K562 (cell line): ENCODE measurements around the gene VARS1. TPM values are rescaled to one million over a fixed set of nuclear protein-coding genes. Genes with fewer than 3 reads are reported as not detected.

Source experiments
- CUX1 ChIP-seq: fragments of 200-800 bp; sonication (Bioruptor generic); IDR thresholded peaks from 2 replicates; pipeline ENCODE4 v1.6.1; 2016; ENCODE audit warnings: missing genetic modification characterization, missing compliant biosample characterization
- GTF2E2 ChIP-seq: fragments of 200-800 bp; sonication (Bioruptor generic); IDR thresholded peaks from 2 replicates; pipeline ENCODE4 v1.6.1; 2016; ENCODE audit warnings: missing genetic modification characterization, missing compliant biosample characterization
- KAT7 ChIP-seq: sonication (generic); formaldehyde crosslinking; IDR thresholded peaks from 2 replicates; pipeline ENCODE4 v1.8.0; 2022; ENCODE audit warnings: missing genetic modification reagents, mild to moderate bottlenecking, borderline replicate concordance
- MBD1 ChIP-seq: fragments of 250-450 bp; sonication (Bioruptor Pico); IDR thresholded peaks from 2 replicates; pipeline ENCODE4 v1.8.0; 2022; ENCODE audit warnings: inconsistent platforms
- PHB2 ChIP-seq: fragments of 450-650 bp; IDR thresholded peaks from 2 replicates; pipeline ENCODE4 v1.6.1; 2017; ENCODE audit warnings: low read depth
- POLR2G ChIP-seq: fragments of 200-400 bp; formaldehyde crosslinking; IDR thresholded peaks from 2 replicates; pipeline ENCODE4 v1.6.1; 2017; ENCODE audit warnings: low read depth, mild to moderate bottlenecking, antibody characterized with exemption, low read length, moderate library complexity
- SIN3A ChIP-seq, 2 experiments: fragments of 150-350 bp in 1 of 2; IDR thresholded peaks; 2 replicates each; pipeline ENCODE4 v1.6.1; 2011 to 2016; ENCODE audit warnings: borderline replicate concordance in 2 of 2, low read depth in 2 of 2, low read length in 2 of 2, mild to moderate bottlenecking in 2 of 2, moderate library complexity in 2 of 2; ENCODE audit not compliant: control insufficient read depth in 1 of 2
- SMAD1 ChIP-seq: fragments of 150-350 bp; IDR thresholded peaks from 2 replicates; pipeline ENCODE4 v1.6.1; 2014; ENCODE audit warnings: low read length, low read depth; ENCODE audit not compliant: partially characterized antibody
- YY1 ChIP-seq, 3 experiments: IDR thresholded peaks; 2 replicates each; pipeline ENCODE4 v1.6.1; 2011; ENCODE audit warnings: low read length in 2 of 3, mild to moderate bottlenecking in 2 of 3, moderate library complexity in 2 of 3, borderline replicate concordance in 1 of 3, control low read depth in 1 of 3, low read depth in 1 of 3; ENCODE audit not compliant: insufficient read depth in 3 of 3, insufficient replicate concordance in 2 of 3, control insufficient read depth in 1 of 3, insufficient read length in 1 of 3; ENCODE audit errors: extremely low read depth in 1 of 3
- ZNF133 ChIP-seq: fragments of 250-450 bp; sonication (Bioruptor Pico); IDR thresholded peaks from 2 replicates; pipeline ENCODE4 v1.4.0; 2020; ENCODE audit warnings: mild to moderate bottlenecking
- ZNF316 ChIP-seq: fragments of 450-650 bp; IDR thresholded peaks from 2 replicates; pipeline ENCODE4 v1.6.1; 2016
- polyA plus RNA-seq, 8 experiments: library from polyadenylated mRNA; depleted of rRNA in 4 of 8; stranded (reverse) in 5 of 8; unstranded in 3 of 8; fragments of >200 nt; fragmentation: Nextera tagmentation in 2 of 8; fragmentation: Illumina TruSeq in 1 of 8; extraction: Ambion mirVana in 2 of 8; extraction: Trizol in 1 of 8; gene quantifications; 2 replicates each; pipeline versions ENCODE4 v1.2.1 to v1.2.3, GENCODE V29; 2011 to 2014; ENCODE audit warnings: inconsistent platforms in 1 of 8, missing spikeins in 1 of 8
- total RNA-seq, 7 experiments: library from RNA; depleted of rRNA in 6 of 7; stranded (reverse); fragments of >200 nt in 6 of 7; fragmentation: Illumina TruSeq in 2 of 7; extraction: Trizol in 2 of 7; gene quantifications; 2 replicates each; pipeline versions ENCODE4 v1.2.1 to v1.2.3, GENCODE V29; 2011 to 2021; ENCODE audit warnings: low replicate concordance in 1 of 7
- TF ChIP-seq, protein P1 (sequence below): sonication (generic); formaldehyde crosslinking; IDR thresholded peaks from 2 replicates; pipeline ENCODE4 v1.8.1; 2023; ENCODE audit warnings: missing genetic modification reagents, mild to moderate bottlenecking, borderline replicate concordance
- TF ChIP-seq, protein P2 (sequence below): sonication (generic); formaldehyde crosslinking; IDR thresholded peaks from 2 replicates; pipeline ENCODE4 v1.8.1; 2022; ENCODE audit warnings: missing genetic modification reagents

Gene VARS1
- total and polyA plus RNA-seq, 9 of the 15 experiments (the other 6 are each of a cell fraction or from before 2014, with no cell fraction given), result 2.9 to 488 (median 130) TPM

DNA sequence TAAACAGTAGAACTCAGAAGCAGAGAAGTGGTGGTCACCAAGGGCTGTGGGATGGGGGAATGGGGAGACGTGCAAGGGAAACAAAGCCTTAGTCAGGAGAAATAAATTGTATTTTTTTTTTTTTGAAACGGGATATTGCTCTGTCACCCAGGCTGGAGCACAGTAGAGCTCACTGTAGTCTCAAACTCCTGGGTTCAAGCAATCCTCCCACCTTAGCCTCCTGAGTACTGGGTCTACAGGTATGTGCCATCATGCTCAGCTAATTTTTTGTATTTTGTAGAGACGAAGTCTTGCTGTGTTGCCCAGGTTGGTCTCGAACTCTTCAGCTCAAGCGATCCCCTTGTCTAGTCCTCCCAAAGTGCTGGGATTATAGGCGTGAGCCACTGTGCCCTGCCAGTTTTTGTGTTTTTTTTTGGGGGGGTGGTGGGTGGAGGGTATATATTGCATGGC is 35.4 kb upstream of the VARS1 start (continued):
- TF ChIP-seq POLR2G (0 out of 2 replicates have a peak, but pooled peaks have one; percentile 37), CUX1 (CRISPR knock-in tag) (no peak), GTF2E2 (tag) (no peak), KAT7 (0 out of 2 replicates have a peak, but pooled peaks have one; percentile 2), YY1 (IDR thresholded peaks at IDR 0.05; ENCODE audit: borderline replicate concordance in 1 of 3, control insufficient read depth in 1 of 3, extremely low read depth in 1 of 3, insufficient read depth in 3 of 3, insufficient read length in 1 of 3, insufficient replicate concordance in 2 of 3, low read depth in 1 of 3, low read length in 2 of 3) (no peak), SIN3A (IDR thresholded peaks at IDR 0.05; ENCODE audit: borderline replicate concordance in 2 of 2, control insufficient read depth in 1 of 2, low read depth in 2 of 2, low read length in 2 of 2) (peak; percentile 22 to 53; a peak in 2 of 4 replicates), SMAD1 (no peak), MBD1 (CRISPR knock-in tag) (no peak), ZNF133 (CRISPR knock-in tag) (no peak), ZNF316 (no peak), PHB2 (no peak; the same call in 1 of the 2 replicates)
- TF ChIP-seq, protein P1, sequence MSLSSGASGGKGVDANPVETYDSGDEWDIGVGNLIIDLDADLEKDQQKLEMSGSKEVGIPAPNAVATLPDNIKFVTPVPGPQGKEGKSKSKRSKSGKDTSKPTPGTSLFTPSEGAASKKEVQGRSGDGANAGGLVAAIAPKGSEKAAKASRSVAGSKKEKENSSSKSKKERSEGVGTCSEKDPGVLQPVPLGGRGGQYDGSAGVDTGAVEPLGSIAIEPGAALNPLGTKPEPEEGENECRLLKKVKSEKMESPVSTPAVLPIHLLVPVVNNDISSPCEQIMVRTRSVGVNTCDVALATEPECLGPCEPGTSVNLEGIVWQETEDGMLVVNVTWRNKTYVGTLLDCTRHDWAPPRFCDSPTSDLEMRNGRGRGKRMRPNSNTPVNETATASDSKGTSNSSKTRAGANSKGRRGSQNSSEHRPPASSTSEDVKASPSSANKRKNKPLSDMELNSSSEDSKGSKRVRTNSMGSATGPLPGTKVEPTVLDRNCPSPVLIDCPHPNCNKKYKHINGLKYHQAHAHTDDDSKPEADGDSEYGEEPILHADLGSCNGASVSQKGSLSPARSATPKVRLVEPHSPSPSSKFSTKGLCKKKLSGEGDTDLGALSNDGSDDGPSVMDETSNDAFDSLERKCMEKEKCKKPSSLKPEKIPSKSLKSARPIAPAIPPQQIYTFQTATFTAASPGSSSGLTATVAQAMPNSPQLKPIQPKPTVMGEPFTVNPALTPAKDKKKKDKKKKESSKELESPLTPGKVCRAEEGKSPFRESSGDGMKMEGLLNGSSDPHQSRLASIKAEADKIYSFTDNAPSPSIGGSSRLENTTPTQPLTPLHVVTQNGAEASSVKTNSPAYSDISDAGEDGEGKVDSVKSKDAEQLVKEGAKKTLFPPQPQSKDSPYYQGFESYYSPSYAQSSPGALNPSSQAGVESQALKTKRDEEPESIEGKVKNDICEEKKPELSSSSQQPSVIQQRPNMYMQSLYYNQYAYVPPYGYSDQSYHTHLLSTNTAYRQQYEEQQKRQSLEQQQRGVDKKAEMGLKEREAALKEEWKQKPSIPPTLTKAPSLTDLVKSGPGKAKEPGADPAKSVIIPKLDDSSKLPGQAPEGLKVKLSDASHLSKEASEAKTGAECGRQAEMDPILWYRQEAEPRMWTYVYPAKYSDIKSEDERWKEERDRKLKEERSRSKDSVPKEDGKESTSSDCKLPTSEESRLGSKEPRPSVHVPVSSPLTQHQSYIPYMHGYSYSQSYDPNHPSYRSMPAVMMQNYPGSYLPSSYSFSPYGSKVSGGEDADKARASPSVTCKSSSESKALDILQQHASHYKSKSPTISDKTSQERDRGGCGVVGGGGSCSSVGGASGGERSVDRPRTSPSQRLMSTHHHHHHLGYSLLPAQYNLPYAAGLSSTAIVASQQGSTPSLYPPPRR (CRISPR knock-in tag), result peak; percentile 58; the same call in 1 of the 2 replicates
- TF ChIP-seq, protein P2, sequence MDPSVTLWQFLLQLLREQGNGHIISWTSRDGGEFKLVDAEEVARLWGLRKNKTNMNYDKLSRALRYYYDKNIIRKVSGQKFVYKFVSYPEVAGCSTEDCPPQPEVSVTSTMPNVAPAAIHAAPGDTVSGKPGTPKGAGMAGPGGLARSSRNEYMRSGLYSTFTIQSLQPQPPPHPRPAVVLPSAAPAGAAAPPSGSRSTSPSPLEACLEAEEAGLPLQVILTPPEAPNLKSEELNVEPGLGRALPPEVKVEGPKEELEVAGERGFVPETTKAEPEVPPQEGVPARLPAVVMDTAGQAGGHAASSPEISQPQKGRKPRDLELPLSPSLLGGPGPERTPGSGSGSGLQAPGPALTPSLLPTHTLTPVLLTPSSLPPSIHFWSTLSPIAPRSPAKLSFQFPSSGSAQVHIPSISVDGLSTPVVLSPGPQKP, result no peak
